ENCODE measurements around the gene PPP1R12B.

GRCh38 chr1:202623075-202623474 is 274.6 kb downstream of the PPP1R12B start:
- TF ChIP-seq, protein P1, sequence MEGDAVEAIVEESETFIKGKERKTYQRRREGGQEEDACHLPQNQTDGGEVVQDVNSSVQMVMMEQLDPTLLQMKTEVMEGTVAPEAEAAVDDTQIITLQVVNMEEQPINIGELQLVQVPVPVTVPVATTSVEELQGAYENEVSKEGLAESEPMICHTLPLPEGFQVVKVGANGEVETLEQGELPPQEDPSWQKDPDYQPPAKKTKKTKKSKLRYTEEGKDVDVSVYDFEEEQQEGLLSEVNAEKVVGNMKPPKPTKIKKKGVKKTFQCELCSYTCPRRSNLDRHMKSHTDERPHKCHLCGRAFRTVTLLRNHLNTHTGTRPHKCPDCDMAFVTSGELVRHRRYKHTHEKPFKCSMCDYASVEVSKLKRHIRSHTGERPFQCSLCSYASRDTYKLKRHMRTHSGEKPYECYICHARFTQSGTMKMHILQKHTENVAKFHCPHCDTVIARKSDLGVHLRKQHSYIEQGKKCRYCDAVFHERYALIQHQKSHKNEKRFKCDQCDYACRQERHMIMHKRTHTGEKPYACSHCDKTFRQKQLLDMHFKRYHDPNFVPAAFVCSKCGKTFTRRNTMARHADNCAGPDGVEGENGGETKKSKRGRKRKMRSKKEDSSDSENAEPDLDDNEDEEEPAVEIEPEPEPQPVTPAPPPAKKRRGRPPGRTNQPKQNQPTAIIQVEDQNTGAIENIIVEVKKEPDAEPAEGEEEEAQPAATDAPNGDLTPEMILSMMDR (IDR thresholded peaks at IDR 0.05), result no peak
- TF ChIP-seq POLR2A (IDR thresholded peaks at IDR 0.05), result no peak

Data from body of pancreas (tissue), 4 donors.